HG03108 (cell line): ENCODE data around the gene NEK5.

Experiments used
- ATAC-seq: cut with Tn5 transposase; IDR thresholded peaks from one replicate; pipeline ENCODE4 v1.9.1; 2021; ENCODE audit warnings: moderate library complexity; ENCODE audit not compliant: unreplicated experiment

Gene NEK5

DNA sequence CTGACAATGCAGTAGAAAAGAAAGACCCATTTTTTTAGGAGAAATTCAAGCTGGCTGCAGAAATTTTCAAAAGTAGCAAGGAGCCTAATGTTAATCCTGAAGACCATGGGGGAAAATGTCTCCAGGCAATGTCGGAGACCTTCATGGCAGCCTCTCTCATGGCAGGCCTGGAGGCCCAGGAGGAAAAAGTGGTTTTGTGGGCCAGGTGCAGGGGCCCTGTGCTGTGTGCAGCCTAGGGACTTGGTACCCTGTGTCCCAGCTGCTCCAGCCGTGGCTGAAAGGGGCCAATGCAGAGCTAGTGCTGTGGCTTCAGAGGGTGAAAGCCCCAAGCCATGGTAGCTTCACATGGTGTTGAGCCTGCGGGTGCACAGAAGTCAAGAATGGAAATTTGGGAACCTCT lies 112.6 kb downstream of the NEK5 start:
- no peak for ATAC-seq

DNA sequence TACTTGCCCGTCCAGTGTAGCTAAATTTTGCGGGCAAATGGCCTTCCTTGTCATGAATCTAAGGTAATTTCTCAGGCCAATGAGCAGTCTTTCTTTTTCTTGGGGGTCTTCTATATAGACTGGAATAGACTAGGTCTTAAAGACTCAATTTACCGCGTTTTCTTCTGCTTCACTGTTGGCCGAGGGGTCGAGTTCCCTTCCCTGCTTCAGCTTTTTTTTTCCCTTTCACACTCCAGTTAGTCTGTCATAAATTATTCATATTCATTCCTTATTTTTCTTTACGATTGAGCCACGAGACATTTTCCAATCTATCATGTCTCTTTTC lies 116.4 kb downstream of the NEK5 start:
- ATAC-seq: no peak

DNA sequence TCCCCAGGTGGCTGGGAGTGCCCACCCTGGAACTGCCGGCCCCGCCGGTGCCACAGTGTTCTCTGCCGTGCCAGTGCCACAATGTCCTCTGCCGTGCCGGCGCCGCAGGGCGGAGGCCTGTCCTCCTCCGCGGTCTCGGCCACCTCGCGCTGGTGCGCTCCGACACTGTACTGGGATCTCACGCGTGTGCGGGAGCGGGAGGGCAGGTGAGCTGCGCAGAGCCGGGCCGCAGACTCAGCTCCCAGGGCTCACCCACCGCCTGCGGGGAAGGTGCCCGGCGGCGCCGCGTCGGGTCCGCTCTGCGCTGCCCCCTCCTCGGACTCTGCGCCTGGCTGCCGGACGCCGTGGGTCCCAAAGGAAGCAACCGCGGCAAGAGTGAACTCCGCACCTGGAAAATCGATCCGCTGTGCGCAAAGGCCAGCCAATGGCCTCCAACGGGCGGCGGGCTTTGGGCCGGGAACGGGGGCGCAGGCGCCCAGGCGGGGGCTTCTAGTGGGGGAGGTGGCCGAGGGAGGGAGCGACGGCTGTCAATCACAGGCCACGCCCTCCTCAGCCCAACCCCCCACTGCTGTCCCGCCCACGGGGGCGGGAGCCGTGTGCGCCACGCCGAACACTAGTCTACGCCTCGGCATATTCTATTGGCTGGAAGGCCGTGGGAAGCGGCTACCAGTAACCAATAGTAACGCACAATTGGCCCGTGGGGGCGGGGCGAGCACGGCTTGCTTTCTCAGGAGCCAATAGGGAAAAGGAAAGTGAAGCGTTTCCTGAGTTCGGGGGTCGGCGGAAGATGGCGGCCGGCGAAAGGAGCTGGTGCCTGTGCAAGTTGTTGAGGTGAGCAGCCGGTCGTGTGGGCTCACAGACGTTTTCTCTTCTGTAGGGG lies 117.0 kb downstream of the NEK5 start, which contains the start of gene ALG11:
ALG11 (plus strand) TSS at position 767 of the 880 bp plus-strand sequence; CDS start at position 788, 21 bp downstream.
- peak; percentile 99 for ATAC-seq

DNA sequence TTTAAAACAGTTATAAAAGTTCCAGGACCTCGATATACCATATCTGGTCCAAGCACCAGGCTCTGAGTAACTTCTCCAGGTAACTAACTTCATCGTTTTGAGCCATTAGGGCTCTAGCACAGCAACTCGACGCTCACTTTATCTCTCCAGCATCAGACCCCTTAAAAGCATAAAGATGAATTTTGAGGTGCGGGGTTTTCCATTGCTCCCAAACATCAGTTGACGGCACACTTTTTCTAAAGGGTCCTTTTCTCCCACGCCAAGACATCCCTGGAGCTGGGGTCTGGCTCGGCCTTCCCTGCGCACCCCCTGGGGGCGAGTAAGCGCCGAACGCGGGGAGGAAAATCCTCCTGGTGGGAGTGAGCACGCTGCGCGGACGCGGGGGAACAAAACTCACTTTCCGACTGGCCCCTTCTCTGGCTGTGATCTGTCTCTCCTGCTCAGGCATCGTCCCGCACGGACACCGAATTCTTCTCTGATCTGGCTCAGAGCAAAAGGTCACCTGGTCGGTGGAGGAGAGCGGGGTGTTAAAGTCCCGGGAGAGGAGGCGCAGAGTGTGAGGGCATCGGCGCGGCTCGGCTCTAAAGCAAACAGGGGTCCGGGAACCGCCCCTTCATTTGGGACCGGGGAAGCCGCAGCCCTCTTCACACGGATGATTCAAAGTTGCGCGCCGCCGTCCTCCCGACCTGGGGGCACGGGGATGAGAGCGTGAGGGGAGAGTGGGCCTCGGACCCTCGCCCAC lies 117.8 kb downstream of the NEK5 start, which contains the start of gene ATP7B:
ATP7B (minus strand) TSS at position 561 of the 742 bp plus-strand sequence; CDS start at position 448, 113 bp downstream.
- no peak for ATAC-seq

DNA sequence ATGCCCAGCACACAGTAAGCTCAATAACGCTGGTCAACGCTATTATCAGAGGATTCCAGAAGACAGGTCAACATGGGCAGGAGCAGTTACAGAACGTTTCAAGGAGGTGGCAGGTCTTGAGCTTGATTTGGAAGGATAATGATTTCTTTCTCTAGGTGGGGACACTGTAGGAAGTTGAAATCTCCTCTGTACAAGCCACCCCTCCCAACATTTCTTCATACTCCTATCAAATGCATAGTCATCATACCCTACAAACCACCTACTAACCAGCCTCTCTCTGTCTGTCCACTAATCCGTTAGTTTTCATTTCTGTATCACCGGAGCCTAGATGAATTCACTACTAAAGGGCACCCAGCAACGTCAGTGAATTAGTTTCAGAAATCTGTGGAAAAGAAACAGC lies 118.9 kb downstream of the NEK5 start:
- no peak for ATAC-seq

DNA sequence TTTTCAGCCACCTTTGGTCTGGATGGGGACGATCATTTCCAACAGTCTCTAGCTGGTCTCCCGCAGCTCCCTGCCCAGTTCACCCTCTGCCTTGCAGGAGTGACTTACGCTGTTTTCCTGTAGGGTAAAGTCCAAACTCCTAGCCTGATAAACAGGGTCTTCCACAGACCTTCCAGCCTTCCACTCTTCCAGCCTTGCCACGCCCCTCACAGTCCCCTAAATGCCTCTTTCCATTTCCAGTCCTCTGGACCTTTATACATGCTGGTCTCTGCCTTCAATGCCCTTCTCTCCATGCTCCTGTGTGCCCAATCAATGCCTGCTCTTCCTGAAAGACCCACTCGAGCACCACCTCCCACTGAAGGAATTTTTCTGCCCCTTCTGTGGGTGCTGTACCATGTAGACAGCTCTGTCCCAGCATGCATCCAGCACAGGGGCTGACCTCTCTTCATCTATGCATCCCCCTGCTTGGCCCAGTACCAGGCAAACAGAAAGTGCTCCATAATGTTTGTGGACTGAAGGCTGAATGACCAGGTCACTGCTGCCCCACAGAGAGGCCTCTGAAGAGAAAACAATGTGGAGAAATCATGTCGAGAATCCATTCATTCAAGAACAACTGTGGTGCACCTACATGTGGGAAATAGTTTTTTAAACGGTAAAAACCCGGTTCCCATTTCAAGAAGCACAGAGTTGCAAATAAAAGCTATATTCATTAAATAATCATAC lies 122.2 kb downstream of the NEK5 start:
- no peak for ATAC-seq

DNA sequence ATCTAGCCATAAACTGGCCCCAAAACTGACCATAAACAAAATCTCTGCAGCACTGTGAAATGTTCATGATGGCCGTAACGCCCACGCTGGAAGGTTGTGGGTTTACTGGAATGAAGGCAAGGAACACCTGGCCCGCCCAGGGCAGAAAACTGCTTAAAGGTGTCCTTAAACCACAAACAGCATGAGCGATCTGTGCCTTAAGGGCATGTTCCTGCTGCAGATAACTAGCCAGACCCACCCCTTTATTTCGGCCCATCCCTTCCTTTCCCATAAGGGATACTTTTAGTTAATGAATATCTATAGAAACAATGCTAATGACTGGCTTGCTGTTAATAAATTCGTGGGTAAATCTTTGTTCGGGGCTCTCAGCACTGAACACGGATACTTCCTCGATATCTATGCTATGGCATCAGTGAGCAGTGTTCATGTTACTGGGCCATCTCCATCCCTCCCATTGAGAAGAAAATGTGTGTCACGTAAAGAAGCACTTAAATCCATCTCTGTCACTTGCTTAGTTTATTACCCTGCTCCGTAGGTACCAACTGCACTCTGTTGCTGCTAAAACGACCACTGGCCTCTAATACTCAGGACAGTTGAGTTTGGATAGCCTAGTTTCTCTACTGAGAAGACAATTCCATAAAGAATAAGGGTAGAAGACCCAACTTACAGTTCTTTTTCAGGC lies 122.9 kb downstream of the NEK5 start:
- no peak for ATAC-seq

DNA sequence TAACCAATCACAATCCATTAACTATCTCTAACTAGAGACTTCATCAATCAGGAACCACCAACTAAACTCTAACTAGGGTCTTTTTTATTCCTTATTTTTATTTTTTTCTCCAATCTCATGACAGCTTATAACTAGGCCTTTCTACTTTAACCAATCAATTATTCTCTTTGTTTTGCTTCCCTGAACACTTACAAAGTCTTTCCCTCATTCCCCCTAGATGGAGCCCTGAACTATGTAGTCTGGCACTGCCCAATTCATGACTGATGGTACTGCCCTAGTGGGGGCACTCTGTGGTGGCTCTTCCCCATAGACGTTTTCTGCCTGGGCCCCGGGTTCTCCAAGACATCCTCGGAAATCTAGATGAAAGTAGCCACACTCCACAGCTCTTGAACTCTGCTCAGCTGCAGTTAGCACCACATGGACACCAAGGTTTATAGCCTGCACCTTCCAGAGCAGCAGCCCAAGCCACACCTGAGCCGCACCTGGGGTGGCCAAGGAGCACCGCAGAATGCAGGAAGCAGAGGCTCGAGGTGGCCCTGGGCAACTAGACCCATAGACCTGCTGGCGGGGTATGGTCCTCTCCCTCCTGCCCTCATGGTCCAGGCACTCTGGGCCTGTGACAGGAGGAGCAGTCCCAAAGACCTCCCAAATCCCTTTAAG lies 124.2 kb downstream of the NEK5 start:
- ATAC-seq: no peak

DNA sequence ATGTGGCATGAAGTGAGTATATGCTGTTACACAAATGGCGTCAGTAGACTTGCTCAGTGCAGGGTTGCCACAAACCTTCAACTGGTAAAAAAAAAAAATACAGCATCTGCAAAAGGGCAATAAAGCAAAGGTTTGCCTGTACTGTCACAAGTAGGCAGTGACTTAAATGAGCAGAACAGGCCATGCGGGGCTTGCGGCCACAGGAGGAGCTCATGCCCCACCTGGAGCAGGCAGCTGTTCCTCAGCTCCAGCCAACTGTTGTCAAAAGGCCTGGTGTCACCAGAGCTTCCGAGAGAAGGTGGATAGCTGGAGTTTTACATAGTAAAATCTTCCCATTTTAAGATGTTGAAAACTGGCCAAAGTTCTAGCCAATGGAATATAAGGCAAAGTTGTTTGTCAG lies 125.3 kb downstream of the NEK5 start:
- no peak for ATAC-seq

DNA sequence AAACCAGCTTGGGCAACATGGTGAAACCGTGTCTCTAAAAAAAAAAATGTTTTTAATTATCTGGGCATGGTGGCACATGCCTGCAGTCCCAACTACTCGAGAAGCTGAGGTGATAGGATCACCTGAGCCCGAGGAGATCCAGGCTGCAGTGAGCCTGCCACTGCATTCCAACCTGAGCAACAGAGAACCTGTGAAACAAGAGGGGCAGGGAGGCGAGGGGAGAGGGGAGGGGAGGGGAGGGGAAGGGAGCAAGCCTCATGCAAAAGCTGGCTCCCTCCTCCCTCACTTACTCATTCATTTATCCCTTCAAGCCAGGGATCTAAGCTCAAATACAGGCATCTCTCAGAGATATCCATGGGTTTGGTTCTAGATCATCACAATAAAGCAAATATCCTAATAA lies 126.5 kb downstream of the NEK5 start:
- no peak for ATAC-seq

DNA sequence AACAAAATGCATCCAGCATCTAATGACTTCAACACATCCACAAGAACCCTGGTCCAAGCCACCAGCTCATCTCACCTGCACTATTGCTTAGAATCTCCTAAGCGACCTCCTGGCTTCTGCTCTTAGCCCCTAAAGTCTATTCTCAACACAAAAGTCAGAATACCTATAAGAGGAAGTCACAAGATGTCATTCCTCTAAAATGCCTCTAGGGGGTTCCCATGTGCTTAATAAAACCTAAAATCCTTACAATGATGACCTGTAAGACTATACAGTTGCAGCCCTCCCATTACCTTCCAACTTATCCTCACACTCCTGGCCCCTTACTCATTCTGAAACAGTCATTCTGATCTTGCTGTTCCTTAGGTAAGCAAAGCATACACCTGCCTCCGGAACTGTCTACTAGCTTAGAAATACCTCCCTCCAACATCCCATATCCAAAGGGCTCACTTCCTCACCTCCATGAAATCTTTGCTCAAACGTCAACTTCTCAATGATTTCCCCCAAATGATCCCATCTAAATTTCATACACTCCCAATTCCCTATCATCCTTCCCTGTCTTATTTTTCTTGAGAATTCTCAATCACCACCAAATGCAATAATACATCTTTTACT lies 127.6 kb downstream of the NEK5 start:
- ATAC-seq: peak; percentile 78

DNA sequence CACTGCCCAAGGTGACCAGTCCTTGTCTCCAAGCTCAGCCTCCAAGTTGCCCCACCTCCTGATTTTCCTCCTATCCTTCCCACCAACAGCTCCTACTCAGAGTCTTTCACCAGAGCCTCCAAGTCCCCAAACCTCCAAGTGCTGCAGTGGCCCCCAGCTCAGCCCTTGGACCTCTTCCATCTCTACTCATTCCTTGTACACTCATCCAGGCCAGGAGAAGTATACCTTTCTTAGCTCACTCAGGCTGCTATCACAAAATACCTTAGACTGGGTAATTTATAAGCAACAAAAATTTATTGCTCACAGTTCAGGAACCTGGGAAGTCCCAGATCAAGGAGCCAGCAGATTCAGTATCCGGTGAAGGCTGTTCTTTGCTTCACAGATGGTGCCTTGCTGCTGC lies 129.0 kb downstream of the NEK5 start:
- no peak for ATAC-seq

DNA sequence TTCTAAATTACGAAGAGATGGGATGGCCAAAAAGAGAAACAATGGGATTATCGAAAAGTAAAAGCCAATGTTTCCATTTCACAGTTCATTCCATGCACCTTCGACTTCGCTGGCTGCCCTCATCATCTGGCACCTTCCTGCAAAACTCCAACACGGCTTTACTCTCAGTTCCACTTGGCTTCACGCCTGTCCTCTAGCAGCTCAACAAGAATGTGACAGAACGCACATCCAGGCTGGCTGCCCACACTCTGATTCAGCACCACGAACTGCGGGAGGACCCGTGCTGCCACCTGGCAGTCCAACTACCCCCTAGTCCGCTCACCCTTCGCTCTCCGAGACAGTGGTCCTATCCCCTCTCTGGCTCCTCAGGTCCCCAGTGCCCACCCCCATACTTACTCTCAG lies 129.4 kb downstream of the NEK5 start:
- ATAC-seq: no peak

DNA sequence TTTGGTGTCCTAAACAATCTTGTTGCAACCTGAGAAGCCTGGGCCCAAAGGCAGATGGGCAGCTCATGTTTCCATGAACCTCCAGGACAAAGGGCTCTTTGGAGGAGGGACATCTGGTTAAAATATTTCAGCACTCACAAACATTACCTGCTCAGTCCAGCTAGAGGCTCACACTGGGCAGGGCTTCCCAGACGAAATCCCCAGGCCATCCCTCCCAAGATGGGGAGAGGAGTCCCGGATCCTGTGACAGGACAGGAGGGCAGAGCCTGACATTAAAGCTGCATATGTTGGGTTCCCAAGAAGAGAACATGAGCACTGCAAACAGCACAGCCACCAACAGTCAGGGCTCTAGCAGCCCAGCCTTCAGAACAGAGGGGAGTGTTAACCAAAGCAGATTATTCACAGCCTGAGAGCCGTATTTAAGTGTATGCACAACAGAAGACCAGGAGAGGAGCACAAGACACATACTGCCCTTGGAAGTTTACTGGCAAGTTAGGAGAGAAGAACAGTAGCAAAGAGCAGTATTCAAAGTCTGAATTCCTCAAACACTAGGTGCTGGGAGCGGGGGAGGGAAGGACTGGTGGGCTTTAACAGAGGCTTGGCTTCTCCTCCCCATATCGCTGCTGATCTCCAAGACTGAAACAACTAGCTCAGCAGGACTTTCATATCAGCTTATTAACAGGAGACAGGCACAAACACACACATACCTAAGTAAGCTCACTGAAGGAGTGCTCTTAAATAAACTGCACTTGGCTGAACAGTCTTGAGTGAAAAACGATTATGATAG lies 130.0 kb downstream of the NEK5 start:
- no peak for ATAC-seq

DNA sequence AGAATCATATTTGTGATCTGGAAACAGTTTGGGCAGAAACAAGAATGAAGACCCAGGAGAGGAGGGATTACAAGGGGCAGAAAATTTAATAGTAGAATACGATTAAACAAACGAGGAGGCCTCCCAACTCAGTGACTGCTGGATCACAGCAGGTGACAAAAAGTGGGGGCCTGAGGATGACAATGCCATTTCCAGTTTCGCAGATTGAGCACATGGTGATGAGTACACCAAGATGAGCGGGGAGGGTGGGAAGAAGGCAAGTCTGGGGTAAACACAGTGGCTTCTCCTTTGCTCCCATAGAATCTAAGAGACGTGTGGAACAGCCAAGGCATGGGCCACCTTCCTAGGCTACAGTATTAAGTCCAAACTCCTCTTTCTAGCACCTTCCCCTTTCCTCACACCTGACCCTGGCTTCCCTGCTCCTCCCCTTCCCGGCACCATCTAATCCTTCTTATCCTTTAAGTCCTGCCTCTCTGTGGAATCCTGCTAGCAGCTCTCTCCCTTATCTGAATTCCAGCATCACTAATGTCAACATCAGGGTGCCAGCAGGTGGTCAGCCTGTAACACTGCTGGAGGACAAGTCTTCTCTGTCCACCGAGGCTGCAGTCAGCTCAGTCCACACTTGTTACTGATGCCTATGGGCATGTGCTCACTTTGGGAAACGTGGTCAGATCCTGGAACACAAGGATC lies 131.1 kb downstream of the NEK5 start:
- no peak for ATAC-seq

DNA sequence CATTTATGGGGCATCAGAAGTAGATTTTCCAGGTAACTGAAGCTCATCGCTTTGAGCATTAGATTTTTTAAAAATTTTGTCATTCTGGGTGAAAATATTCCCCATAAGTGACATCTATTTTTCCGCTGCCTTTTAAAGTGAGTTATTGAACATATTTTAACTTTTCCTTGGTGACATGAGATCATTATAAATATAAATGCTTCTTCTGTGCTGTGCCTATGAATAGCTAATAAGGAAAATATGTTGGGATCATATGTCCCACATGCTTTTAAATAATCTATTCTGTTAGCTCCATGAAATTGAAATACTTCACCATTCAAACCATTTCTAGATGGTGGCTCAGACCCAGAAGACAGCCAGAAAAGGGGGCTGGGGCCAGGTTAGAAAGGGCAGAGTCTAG lies 131.7 kb downstream of the NEK5 start:
- ATAC-seq: no peak

DNA sequence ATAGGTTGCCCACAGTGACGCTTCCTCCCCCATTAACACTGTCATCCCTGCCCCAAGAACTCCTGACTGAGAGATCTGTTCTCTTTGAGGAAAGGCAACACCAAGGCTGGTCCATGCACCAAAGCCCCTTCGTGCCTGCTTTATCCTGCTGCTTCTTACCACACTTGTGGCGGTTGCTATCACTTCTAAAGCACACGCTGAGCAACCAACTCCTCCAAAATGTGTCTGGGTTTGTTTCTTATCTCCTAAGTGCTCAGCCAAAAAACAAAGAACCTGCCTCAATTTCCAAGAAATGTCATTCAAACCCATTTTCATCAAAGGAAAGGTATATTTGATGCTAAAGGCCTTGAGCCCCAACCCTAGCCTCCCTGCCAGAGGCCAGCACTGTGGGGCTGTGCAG lies 132.2 kb downstream of the NEK5 start:
- ATAC-seq: no peak

DNA sequence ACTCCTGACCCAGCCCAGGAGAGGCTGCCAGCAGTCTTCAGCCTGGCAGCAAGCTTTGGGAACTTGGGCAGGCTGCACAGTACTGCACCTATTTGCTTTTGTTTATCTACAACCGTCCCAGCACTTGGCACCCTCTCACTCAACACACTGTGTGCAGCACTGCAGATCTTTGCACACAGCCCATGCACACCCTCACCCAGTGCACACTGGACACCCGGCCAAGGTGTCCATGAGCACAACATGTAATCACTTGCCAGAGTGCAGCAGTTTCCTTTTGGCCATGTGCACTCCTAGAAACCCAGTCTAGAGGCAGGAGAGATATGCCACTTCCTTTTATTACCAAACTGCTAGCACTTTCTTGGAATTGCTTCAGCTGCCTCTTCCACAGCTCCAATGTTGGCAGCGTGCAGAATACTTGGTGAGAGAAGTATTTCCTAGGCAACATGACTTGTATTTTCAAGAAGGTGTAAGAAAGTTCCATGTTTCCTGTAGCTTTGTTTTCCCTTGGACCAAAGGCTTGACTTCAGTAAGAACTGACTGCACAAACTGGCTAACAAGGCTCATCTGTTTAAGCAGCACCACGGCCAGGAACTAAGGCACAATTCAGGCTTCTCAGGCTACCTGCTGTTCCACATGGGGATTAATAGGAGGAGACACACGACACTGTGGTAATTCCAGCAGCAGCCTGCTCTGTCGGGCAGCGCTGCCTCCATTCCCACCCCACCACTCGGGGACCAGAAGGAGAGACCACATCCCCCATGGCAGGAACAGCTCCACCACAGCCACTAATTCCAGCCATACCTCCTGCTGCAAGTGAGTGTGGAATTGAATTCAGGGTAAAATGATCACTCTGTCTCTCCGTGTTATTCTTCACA lies 133.0 kb downstream of the NEK5 start:
- ATAC-seq: no peak
